Fibroblast of lung (primary cell): Measurements from ENCODE around the gene KCNT2.

Experiments used
- CTCF ChIP-seq, 2 donors: IDR thresholded peaks in 1 of 2; conservative IDR thresholded peaks in 1 of 2; 1 replicate in 1 of 2; 2 replicates in 1 of 2; pipeline ENCODE4 v1.5.1; 2011 to 2012; ENCODE audit warnings: low read length in 2 of 2, control low read depth in 1 of 2, inconsistent platforms in 1 of 2, low read depth in 1 of 2, mild to moderate bottlenecking in 1 of 2
- EZH2 ChIP-seq: IDR thresholded peaks from 2 replicates; pipeline ENCODE4 v1.5.1; 2012; ENCODE audit warnings: low read length, control low read depth, mild to moderate bottlenecking; ENCODE audit errors: missing control alignments

GRCh38 chr1:196466654-196467053 lies 141.6 kb downstream of the KCNT2 start:
- TF ChIP-seq CTCF (conservative IDR thresholded peaks at IDR 0.05 in 1 of 2, IDR thresholded peaks at IDR 0.05 in 1 of 2; ENCODE audit: low read depth in 1 of 2, low read length in 2 of 2) (no peak), EZH2 (no peak)
